Activated CD4-positive, alpha-beta T cell treated with anti-CD3 and anti-CD28 coated beads, Interleukin-10, Interleukin-2, amounts not matched to agents 100 ng/mL and 50 ng/mL, durations not matched to agents 16 hours and 8 hours (primary cell): ENCODE results near the gene KRT27.
A peak's percentile ranks its signal among the peaks of the same experiment; 100 is the strongest.
"Not testable (repeated sequence)": the region's sequence is repeated elsewhere in the genome, so short reads cannot be mapped to it uniquely, and the experiment has no call there.

ENCODE experiments used
- DNase-seq: peaks from one replicate; pipeline ENCODE4 v3.0.0-alpha.2; 2020

The KRT27 gene

DNA sequence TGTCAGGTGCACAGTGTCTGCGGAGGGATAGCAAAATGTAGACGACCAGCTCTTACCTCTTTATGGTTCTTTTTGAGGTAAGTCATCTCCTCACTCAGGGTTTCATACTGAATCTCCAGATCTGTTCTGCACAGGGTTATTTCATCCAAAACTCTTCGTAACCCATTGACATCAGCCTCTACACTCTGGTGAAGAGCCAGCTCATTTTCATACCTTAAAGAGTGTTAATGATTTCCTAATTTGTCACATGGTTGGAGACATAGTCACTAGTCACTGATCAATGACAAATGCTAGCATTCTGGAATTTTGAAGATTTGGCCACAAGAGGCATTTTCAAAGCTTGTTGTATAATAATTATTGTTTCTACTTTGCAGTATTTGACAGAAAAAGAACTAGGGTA is 28.5 kb downstream of the KRT27 start:
- DNase-seq, result no peak

GRCh38 chr17:40751065-40751464 is 31.3 kb downstream of the KRT27 start:
- DNase-seq, result no peak

- no peak for DNase-seq
These were observed 32.0 kb downstream of the KRT27 start for GRCh38 chr17:40750391-40750790.

DNA sequence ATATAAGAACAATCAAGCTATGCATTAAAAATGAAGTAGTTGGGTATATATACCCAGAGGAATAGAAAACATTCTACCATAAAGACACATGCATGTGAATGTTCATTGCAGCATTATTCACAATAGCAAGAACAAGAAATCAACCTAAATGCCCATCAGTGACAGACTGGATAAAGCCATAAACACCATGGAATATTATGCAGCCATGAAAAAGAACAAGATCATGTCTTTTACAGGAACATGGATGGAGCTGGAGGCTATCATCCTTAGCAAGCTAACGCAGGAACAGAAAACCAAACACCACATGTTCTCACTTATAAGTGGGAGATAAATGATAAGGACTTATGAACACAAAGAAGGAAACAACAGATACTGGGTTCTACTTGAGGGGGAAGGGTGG is 33.7 kb downstream of the KRT27 start:
- not testable (repeated sequence) for DNase-seq

DNA sequence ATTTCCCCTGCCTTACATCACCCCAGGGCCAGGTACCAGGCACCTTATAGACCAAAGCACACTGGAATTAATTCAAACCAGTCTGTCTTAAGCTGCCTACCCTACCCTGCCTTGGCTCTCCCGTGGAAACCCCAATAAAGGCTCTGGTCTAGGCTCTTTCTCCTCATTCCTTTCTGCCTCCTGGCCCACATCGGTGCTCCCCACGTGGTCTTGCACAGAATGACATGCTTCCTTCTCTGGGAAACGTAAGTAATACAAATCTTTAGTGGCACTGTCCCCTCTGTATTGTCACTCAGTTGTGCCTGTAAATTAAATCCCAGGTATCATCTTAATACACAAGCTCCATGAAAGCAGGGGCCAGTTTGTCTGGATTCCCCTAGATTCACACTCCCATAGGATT is 43.8 kb downstream of the KRT27 start:
- no peak for DNase-seq

GRCh38 chr17:40735016-40735415 is 47.3 kb downstream of the KRT27 start:
- DNase-seq, result no peak

- no peak for DNase-seq
These were observed 48.3 kb downstream of the KRT27 start for GRCh38 chr17:40734018-40734417.

GRCh38 chr17:40730970-40731369 is 51.4 kb downstream of the KRT27 start:
- no peak for DNase-seq

DNA sequence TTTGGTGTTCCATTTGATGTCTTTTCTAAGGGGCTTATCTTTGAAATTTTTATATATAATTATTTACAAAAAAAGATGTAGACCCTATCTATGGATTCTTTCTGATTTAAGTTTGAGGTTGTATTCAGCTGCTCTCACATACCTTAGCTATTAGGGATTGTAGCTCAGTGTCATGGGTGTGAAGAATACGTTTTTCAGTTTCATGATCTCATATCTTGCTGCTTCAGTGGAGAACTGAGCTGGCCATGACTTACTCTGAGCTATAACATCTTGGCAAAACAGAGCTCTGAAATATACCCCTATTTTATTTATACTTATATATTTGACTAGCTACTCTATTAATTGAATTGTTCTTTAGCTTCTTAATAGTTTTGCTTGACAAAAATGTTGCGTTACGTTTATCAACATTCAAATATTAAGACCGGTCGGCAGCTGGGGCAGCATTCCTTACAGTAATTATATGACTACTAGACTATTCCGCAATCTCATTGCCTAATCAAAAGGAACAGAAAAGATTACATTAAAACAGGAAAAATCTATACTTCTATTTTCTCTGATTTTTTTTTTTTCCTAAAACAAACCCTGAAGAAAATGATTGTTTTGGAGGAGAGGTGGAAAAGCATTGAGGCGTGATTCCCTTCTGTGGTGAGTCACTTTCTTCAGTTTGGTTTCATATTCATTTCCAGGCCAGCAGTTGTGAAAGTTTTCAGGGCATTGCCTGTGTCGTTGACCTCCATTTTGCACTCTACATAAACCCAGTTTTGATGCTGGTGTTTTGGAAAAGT is 54.7 kb downstream of the KRT27 start:
- DNase-seq, result no peak

- peak; percentile 5 for DNase-seq
These were observed 55.4 kb downstream of the KRT27 start for GRCh38 chr17:40726919-40727318.
